Subcutaneous abdominal adipose tissue (tissue), 5 donors: ENCODE measurements around the gene SYNGR1.

Experiments used
- H3K27ac ChIP-seq: one replicate; pipeline ENCODE4 v1.7.0; 2013; ENCODE audit warnings: low read depth, mild to moderate bottlenecking, inconsistent platforms, low read length, moderate library complexity
- H3K27me3 ChIP-seq, 5 donors: one replicate each; pipeline ENCODE4 v1.7.0; 2013; ENCODE audit warnings: low read length in 5 of 5, inconsistent platforms in 1 of 5; ENCODE audit not compliant: control insufficient read depth in 5 of 5, insufficient read depth in 4 of 5
- H3K36me3 ChIP-seq, 5 donors: one replicate each; pipeline ENCODE4 v1.7.0; 2013; ENCODE audit warnings: low read length in 5 of 5; ENCODE audit not compliant: control insufficient read depth in 5 of 5, insufficient read depth in 5 of 5
- H3K4me1 ChIP-seq, 5 donors: one replicate each; pipeline ENCODE4 v1.7.0; 2013; ENCODE audit warnings: low read length in 5 of 5, mild to moderate bottlenecking in 3 of 5, moderate library complexity in 1 of 5; ENCODE audit not compliant: control insufficient read depth in 5 of 5, insufficient read depth in 5 of 5
- H3K4me3 ChIP-seq, 5 donors: one replicate each; pipeline ENCODE4 v1.7.0; 2013; ENCODE audit warnings: low read length in 5 of 5, low read depth in 1 of 5
- H3K9ac ChIP-seq, 5 donors: one replicate each; pipeline ENCODE4 v1.7.0; 2013; ENCODE audit warnings: low read length in 5 of 5, mild to moderate bottlenecking in 4 of 5, moderate library complexity in 3 of 5
- H3K9me3 ChIP-seq, 5 donors: one replicate each; pipeline ENCODE4 v1.7.0; 2013; ENCODE audit warnings: low read length in 5 of 5; ENCODE audit not compliant: control insufficient read depth in 5 of 5
- donor health status: healthy.
- donor health status: healthy.
- donor health status: healthy.
- donor health status: healthy.
- donor health status: healthy.

Gene SYNGR1, protein sequence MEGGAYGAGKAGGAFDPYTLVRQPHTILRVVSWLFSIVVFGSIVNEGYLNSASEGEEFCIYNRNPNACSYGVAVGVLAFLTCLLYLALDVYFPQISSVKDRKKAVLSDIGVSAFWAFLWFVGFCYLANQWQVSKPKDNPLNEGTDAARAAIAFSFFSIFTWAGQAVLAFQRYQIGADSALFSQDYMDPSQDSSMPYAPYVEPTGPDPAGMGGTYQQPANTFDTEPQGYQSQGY

DNA sequence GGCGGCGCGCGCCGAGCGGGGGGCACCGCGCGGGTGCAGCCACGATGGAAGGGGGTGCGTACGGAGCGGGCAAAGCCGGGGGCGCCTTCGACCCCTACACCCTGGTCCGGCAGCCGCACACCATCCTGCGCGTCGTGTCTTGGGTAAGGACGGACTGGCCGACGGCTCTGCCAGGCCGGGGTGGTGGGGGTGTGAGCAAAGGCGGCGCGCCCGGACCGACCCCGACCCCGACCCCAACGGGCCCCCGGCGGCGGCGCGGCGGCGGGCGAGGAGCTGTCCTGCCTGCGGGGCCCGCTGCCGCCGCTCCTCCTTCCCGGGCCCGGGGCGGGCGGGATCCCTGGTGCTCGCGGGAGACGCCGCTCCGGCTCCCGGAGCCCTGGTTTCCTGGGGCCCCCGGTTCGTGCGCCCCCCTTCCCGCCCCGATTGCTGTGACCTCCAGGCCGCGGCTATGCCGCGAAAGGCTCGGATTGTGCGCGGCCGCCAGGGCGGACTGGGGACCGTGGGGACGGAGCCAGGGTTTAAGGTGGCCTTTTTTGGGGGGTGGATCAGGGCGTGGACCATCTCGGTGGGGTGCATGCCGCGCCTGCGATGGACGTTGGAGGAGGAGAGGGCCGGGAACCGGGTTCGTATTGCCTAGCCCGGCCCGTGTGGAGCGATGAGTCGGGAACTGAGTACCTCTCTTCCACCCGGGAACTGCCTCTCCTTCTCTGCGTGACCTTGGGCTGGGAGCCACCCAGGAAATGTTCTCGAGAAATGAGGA is at the start of gene SYNGR1:
SYNGR1 (plus strand) TSS at position 25 of the 760 bp plus-strand sequence; CDS start at position 45, 20 bp downstream.
- no peak within 1 kb of the TSS for H3K27ac ChIP-seq
- peaks cover 2 to 23% (median 18%) of the 10 kb centered on the region in 5 donors for H3K4me1 ChIP-seq
- no peaks in the 10 kb centered on the region for H3K27me3 ChIP-seq
- H3K4me3 ChIP-seq = peak within 1 kb of the TSS; percentile 68 to 85 (median 71)
- H3K9me3 ChIP-seq = no peaks in the 10 kb centered on the region
- peak within 1 kb of the TSS; percentile 56 to 78 (median 57) for H3K9ac ChIP-seq
- H3K36me3 ChIP-seq = no peaks in the 10 kb centered on the region

DNA sequence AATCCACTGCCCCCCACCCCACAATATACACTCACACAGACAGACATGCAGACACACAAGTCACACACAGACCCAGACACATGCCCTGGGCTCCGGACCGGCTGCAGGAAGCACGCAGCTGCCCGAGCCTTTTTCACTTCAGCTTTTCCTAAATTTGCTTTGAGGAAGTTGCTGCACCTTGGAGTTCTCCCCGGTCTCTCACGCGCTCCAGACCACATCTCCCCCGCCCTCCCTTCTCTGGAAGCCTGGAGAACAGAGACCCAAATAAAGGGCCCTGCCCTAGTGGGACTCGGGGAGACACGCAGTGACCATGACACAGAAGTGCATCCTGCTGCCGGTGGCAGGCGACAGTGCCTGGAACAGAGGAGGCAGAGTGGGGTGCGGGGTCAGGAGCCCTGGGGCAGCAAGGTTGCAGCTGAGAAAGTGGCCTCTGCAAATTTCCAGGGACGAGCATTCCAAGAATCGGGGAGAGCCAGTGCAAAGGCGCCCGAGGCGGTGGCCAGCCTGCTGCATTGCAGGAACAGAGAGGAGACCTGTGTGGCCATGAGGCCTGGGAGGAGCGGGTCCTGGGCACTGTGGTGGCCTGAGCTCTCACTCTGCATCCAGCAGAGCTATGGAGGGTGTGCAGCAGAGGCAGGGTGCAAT is 49.5 kb upstream of the SYNGR1 start:
- Histone ChIP-seq H3K27me3 (peaks cover 0 to 5% (median 0%) of the 10 kb centered on the region in 5 donors), H3K9ac (no peak overlapping the region), H3K9me3 (no peaks in the 10 kb centered on the region), H3K4me1 (peaks cover 8 to 60% (median 49%) of the 10 kb centered on the region in 5 donors), H3K4me3 (peak overlapping the region in 4 of 5 donors; percentile 40 to 55 (median 45)), H3K36me3 (no peaks in the 10 kb centered on the region), H3K27ac (peak overlapping the region; percentile 23)

DNA sequence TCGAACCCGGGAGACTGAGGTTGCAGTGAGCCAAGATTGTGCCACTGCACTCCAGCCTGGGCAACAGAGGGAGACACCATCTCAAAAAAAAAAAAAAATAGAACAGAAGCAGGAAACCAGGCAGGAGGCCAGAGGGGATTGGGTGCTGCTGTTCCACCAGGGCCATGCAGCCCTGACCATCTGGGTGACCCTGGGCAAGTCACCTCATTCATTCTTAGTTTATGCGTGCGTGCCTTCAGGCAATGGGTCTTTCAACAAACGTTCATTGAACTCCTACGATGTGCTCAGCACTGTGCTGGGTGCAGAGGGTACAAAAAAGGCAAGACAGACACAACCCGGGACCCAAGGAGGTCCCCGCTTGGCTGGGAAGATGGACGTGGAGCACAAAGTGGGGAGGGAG is 48.7 kb upstream of the SYNGR1 start:
- Histone ChIP-seq H3K36me3 (no peaks in the 10 kb centered on the region), H3K4me3 (no peak overlapping the region), H3K27ac (no peak overlapping the region), H3K27me3 (peaks cover 0 to 5% (median 0%) of the 10 kb centered on the region in 5 donors), H3K9ac (no peak overlapping the region), H3K9me3 (no peaks in the 10 kb centered on the region), H3K4me1 (peaks cover 8 to 62% (median 50%) of the 10 kb centered on the region in 5 donors)

DNA sequence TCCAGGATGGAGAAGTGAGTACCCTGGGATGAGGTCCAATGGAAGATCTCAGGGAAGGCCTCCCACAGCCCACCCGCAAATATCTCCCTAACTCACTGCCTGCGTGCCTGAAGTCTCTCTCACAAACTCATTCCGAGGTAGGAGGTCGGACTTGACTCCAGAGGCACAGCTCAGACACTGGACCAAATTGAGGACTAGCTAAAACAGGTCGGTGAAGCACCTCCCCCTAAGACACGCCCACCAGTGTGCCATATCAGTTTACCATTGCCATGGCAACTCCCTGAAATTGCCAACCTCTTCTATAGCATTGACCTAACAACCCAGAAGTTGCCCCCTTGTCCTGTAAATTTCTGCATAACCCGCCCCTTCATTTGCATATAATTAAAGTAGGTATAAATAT is 47.9 kb upstream of the SYNGR1 start:
- Histone ChIP-seq H3K27me3 (peaks cover 0 to 3% (median 0%) of the 10 kb centered on the region in 5 donors), H3K9ac (no peak overlapping the region), H3K27ac (no peak overlapping the region), H3K4me1 (peaks cover 8 to 65% (median 49%) of the 10 kb centered on the region in 5 donors), H3K36me3 (no peaks in the 10 kb centered on the region), H3K4me3 (no peak overlapping the region), H3K9me3 (no peaks in the 10 kb centered on the region)

DNA sequence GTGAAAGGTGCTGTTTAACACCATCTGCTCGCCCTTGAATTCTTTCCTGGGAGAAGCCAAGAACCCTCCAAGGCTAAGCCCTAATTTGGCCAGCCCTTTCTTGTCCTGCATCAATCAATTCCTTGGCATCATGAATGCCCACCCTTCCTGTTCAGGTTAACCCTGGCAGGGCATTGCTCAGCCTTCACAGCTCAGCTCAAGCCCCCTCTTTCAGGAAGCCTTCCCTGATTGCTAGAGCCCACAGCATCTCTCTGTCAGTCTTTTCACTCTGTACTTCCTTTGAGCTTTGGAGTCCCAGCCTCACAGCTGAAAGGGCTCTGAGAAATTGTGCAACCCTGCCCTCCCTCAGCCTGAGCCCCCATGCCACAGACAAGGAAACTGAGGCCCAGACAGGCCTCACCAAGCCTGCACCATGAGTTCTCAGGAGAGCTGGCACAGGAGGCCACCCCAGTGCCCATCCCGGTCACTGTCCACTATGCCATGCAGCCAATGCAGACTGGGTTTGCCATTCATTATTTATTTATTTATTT is 47.3 kb upstream of the SYNGR1 start:
- Histone ChIP-seq H3K9ac (no peak overlapping the region), H3K27ac (no peak overlapping the region), H3K27me3 (peaks cover 0 to 3% (median 0%) of the 10 kb centered on the region in 5 donors), H3K4me1 (peaks cover 10 to 64% (median 48%) of the 10 kb centered on the region in 5 donors), H3K9me3 (no peaks in the 10 kb centered on the region), H3K36me3 (no peaks in the 10 kb centered on the region), H3K4me3 (no peak overlapping the region)

DNA sequence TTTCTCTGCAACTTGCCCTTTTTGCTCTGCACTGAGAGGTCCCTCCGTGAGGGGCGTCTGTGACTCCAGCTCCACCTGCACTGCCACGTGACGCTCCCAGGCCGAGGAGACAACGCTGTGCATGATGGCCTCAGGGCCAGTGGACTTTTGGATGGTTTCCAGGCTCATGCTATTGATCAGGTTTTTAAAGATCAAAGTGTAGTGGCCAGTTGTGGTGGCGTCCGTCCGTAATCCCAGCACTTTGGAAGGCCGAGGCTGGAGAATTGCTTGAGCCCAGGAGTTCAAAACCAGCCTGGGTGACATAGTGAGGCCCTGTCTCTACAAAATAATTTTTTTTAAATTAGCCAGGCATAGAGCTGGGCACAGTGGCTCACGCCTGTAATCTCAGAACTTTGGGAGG is 46.4 kb upstream of the SYNGR1 start:
- H3K4me3 ChIP-seq = no peak overlapping the region
- H3K9ac ChIP-seq = no peak overlapping the region
- peaks cover 0 to 3% (median 0%) of the 10 kb centered on the region in 5 donors for H3K27me3 ChIP-seq
- H3K9me3 ChIP-seq = no peaks in the 10 kb centered on the region
- H3K4me1 ChIP-seq = peaks cover 10 to 58% (median 41%) of the 10 kb centered on the region in 5 donors
- no peak overlapping the region for H3K27ac ChIP-seq
- H3K36me3 ChIP-seq = no peaks in the 10 kb centered on the region

DNA sequence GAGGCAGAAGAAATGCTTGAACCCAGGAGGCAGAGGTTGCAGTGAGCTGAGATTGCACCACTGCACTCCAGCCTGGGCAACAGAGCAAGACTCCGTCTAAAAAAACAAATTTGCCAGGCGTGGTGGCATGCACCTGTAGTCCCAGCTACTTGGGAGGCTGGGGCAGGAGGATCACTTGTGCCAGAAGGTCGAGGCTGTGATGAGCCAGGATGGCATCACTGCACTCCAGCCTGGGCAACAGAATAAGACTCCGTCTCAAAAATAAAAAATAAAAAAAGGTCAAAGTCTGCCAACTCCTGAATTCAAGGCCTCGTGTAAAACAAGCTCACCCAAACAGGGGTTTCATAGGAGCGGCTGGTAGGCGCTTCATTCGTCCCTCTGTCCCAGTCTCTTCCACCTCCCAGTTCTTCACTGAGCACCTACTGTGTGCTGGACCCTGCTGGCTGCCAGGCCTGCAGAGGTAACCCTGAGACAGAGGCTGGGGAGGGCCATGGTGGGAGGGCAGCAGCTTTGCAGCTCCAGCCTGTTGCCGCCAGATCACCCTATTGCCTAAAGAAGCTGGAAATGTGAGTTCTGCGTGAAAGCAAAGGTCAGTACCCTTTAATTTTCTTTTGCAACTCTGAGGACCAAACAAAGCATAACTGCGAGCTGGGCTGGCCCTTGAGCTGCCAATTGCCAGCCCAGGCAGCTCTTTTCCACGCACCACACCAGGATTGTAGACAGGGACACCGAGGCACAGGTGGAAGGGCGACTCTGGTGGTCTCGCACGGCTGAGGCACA is 45.7 kb upstream of the SYNGR1 start:
- Histone ChIP-seq H3K9me3 (no peaks in the 10 kb centered on the region), H3K27ac (no peak overlapping the region), H3K4me1 (peaks cover 11 to 60% (median 45%) of the 10 kb centered on the region in 5 donors), H3K4me3 (no peak overlapping the region), H3K27me3 (peaks cover 0 to 2% (median 0%) of the 10 kb centered on the region in 5 donors), H3K36me3 (no peaks in the 10 kb centered on the region), H3K9ac (peak overlapping the region in 1 of 5 donors; percentile 35)

DNA sequence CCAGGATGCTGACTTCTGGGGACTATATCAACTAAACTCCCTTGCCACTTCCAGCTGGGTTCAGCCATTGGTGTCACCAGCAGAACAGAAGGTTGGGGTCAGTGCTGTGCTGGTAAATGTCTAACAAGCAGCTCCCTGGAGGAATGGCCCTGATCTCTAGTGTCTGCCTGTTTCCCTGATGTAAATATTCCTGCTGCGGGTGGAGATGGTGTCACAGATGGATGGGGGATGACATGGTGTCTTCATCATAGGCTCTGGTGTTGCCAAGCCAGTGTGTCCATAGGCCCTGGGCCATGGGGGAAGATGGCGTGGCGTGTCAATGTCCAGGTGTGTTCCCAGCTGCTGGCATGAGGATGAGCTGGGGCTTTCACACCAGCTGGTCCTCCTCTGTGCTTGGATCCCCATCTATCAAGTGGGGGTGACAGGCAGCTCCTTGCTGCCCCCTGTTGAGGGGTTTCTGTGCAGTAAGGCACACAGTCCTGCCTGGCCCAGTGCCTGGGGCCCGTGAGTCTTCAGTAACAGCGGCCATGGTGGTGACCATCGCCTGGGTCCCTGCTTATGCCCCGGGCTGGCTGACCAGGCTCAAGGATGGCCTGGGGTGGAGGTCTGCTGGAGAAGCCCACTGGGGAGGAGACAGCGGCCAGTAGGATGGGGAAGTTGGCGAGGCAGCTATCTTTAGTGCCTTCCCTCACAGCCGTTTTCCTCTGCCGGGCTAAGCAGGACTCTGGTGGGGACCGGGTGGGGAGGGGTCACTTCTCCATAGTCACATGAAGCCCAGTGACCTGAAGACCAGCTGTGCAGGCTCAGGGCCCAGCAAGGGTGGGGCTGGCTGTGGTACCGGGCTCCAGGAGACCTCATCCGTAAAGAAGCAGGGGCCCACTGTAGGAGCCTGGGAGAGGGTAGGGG is 43.1 kb upstream of the SYNGR1 start:
- Histone ChIP-seq H3K27me3 (peaks cover 0 to 2% (median 0%) of the 10 kb centered on the region in 5 donors), H3K4me1 (peaks cover 7 to 54% (median 32%) of the 10 kb centered on the region in 5 donors), H3K36me3 (peaks cover 0 to 4% (median 3%) of the 10 kb centered on the region in 5 donors), H3K4me3 (no peak overlapping the region), H3K27ac (no peak overlapping the region), H3K9me3 (no peaks in the 10 kb centered on the region), H3K9ac (no peak overlapping the region)
